Mononuclear cell (primary cell): Measurements from ENCODE around the gene TTC7B. TPM values are rescaled to one million over a fixed set of nuclear protein-coding genes. Genes with fewer than 3 reads are reported as not detected.

Experiments
- H3K27me3 ChIP-seq: 2 replicates; pipeline ENCODE4 v1.6.0; 2011; ENCODE audit warnings: low read length, control low read depth; ENCODE audit not compliant: insufficient read depth
- H3K4me1 ChIP-seq: 2 replicates; pipeline ENCODE4 v1.5.1; 2011; ENCODE audit warnings: mild to moderate bottlenecking, low read length, control low read depth; ENCODE audit not compliant: insufficient read depth
- H3K4me3 ChIP-seq: 2 replicates; pipeline ENCODE4 v1.5.1; 2011; ENCODE audit warnings: mild to moderate bottlenecking, low read length, moderate library complexity
- H3K9me3 ChIP-seq: 2 replicates; pipeline ENCODE4 v1.5.1; 2011; ENCODE audit warnings: low read depth, mild to moderate bottlenecking, control low read depth, low read length
- total RNA-seq: library from RNA; depleted of rRNA; stranded (reverse); fragments of >200 nt; gene quantifications from one replicate; pipeline ENCODE4 v1.2.3, GENCODE V29; 2012

The TTC7B gene
- total RNA-seq, 1 donor, result 8.3 TPM

DNA sequence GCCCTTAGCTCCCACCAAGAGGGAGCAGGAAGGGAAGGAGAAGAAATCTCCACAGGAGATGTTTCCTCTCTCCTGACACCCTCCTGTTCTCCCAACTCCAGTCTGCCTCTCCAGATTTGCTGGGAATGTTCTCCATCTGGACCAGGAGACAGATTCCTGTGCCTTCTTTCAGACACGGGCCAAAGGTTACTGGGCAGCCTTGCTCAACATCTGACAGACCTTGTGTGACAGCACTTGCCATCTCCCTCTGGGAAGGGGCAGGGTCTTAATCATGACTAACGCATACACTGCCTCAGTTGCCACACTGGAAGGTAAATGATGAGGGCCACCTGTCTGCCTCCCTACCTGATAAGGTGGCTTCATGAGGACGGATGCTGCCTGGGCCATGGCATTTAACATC, 2.5 kb upstream of the TTC7B start:
- Histone ChIP-seq H3K27me3 (no peaks in the 10 kb centered on the region), H3K4me1 (peaks cover 4% of the 10 kb centered on the region), H3K9me3 (no peaks in the 10 kb centered on the region), H3K4me3 (no peak overlapping the region)

DNA sequence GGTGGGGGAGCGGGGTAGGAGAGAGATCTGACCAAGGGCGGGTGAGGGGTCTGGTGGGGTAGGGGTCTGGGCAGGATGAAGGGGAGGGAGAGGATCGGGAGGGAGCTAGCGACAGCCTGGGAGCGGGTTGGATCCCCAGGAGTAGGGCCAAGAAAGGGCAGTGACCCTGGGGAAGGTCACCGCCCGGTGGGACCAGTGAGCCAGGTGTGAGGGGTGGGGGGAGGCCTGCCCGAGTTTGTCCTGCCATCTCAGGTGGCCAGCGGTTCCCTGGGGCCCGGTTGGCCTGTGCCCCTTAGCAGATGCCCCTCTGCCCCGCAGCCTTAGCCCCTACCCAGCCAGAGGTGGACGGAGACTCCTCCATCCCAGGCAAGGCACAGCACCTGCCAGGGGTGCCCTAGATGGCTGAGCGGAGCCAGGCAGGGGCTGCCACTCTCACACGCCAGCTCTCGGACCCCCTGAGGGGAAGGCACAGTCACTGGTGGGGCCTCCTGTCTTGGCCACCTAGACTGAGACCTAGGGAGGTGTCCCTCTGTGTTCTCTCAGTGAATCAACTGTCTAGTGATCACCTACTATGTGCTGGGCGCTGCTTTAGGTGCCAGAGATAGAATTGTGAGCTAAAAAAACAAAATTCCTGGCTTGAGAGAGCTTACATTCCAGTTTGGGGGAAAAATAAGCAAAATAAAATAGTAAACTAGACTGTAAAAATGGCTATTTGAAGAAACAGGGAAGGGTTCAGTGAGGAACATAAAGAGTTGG, 629 bp upstream of the TTC7B start:
- Histone ChIP-seq H3K4me3 (no peak overlapping the region), H3K9me3 (no peaks in the 10 kb centered on the region), H3K27me3 (no peaks in the 10 kb centered on the region), H3K4me1 (peaks cover 4% of the 10 kb centered on the region)

DNA sequence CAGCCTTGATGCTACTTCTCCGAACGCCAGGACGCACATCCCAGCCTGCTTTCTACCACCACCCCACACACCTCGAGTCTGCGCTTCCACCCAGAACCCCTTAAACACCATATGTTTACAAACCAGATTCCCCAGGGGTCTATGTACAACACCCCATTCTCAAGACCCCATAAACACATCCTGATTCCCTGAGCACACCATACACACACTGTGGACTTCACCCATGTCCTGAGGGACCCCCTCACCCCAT, 733 bp downstream of the TTC7B start:
- Histone ChIP-seq H3K9me3 (no peaks in the 10 kb centered on the region), H3K4me1 (peaks cover 4% of the 10 kb centered on the region), H3K4me3 (peak overlapping the region; percentile 10), H3K27me3 (no peaks in the 10 kb centered on the region)

DNA sequence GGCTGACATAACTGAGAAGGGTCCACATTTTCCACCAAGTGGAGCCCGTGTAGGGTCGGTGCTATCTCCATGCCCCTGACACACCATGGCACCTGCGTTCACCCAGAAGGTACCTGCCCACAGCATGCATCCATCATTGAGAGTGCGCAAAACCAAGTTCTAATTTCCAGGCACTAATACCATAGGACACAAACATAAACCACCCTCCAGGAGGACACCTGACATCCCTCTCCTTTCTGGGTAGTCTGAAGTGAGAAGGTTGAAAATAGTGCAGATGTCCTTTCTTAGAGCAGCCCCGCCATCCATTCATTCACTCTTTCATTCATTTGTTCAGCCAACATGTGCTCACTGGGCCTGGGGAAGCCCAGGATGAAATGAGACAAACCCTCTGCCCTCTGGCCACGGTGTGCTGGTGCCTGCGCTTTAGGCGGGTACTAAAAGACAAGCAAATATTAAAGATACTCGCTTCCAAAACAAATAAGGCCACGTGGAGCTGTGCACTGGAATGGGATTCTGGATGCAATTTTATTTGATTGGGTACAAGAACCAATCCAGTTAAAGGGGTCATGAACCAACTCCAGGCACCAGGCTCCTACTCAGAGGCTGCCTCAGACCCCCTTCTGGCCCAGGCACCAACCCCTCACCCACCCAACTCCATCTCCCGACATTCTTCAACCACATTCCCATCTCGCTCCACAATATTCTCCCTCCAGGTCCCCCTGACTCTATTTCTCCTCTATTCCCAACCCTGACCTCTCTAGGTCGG, 1.2 kb downstream of the TTC7B start:
- Histone ChIP-seq H3K4me1 (peaks cover 4% of the 10 kb centered on the region), H3K27me3 (no peaks in the 10 kb centered on the region), H3K4me3 (no peak overlapping the region), H3K9me3 (no peaks in the 10 kb centered on the region)

DNA sequence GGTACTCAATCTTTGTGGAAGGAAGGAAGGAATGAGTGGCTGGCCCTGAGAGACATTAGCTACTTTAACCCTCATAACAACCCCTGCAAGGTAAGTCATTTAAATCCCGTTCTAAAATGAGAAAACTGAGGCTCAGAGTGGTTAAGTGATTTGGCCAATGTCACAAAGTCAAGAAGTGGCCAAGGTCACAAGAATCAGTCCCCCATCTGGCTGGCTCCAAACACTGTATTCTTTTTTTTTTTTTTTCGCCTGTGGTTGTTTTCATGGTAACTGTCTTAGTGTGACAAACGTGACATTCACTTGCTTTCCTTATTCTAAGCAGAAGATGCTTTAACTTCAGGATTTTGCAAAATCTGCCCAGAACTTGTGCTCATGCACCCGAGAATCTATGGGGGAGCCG, 2.8 kb downstream of the TTC7B start:
- Histone ChIP-seq H3K9me3 (no peaks in the 10 kb centered on the region), H3K4me3 (no peak overlapping the region), H3K4me1 (peaks cover 4% of the 10 kb centered on the region), H3K27me3 (no peaks in the 10 kb centered on the region)

DNA sequence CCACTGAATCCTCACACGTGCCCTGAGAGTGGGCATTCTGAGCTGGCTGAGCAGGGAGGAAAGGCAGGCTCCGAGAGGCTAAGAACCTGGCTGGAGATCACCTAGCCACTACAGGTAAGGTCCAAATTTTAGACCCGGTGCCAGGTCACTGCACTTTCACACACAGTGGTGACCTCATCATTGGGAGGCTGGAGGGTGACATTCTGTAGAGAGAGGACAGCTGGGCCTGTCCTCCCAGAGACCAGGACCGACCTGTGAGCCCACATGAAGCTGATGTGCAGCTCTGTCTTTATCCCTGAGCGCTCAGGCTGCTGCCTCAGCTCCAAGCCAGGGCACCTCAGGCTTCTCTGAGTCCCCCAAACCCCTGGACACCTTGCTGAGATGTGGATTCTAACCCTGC, 4.1 kb downstream of the TTC7B start:
- Histone ChIP-seq H3K27me3 (no peaks in the 10 kb centered on the region), H3K9me3 (no peaks in the 10 kb centered on the region), H3K4me1 (peaks cover 4% of the 10 kb centered on the region), H3K4me3 (no peak overlapping the region)

DNA sequence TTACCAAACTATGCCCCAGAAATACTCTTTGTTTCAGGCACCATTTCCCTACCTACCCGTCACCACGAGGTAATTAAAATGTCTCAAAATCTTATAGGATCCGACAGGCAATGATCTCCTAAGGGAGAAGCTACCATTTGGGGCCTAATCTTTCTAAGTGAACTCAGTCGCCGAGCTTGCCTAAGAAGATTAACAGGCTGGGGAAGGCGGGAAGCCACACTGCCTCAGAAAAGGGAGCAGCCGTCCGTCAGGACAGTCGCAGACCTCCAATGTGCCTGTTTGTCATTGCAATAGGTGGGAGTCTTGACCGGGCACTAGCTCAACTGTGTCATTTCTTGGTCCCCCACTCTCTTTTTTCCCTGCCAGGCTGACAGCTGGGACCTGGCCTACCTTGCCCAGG, 4.6 kb downstream of the TTC7B start:
- H3K27me3 ChIP-seq, result no peaks in the 10 kb centered on the region

DNA sequence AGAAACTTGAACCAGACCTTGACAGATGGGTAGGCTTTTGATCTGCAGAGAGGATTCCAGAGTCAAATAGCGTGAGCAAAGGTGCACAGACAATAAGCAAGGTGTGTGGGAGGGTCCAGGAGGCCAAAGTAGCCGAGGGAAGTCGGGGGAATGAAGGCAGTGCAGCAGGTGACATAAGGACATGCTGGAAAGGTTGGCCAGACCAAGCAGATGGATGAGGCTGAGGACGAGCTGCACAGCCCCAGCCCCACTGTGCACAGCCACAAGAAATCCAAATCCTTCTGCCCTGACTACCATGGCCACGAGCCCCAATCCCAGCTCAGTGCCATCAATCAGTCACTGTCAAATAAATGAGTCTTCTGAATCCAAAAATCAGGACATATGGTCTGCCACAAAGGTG, 5.4 kb downstream of the TTC7B start:
- Histone ChIP-seq H3K27me3 (no peaks in the 10 kb centered on the region), H3K4me3 (no peak overlapping the region), H3K4me1 (peaks cover 4% of the 10 kb centered on the region), H3K9me3 (no peaks in the 10 kb centered on the region)

More for the DNA sequence above, 4.6 kb downstream of the TTC7B start:
- Histone ChIP-seq H3K9me3 (no peaks in the 10 kb centered on the region), H3K4me3 (no peak overlapping the region), H3K4me1 (peaks cover 4% of the 10 kb centered on the region)

DNA sequence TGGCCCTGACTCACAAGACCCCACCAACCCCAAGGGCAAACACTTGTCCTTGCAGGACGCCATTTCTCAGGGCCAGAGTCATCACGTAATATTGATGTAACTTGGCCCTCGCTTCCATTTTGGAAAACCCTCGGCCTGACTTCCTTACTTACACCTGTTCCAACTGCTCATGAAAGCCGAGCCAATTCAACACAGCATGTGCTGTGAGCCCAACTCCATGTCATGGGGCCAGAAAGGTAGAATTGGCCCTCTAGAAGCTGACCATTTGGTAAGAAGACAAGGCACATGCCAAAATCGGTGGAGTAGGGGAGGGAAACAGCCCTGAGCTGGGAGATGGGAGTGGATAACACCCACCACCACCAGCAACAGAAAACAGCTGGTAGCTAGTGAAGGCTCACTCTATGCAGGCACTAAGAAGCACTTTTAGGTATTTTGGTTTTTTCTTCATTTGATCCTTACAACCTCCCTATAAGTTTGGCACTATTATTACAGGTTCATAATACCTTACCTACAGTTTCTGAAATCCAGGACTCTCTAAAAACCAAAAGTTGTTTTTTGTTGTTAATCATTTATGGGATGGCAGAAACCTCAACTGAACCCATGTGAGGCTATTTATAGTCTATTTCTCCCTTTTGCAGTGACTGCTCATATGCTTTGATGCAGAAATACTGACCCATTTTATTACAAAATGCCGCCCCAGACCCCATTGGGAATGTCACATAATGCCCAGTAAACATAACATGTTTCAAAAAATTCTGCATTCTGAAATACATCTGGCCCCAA, 6.5 kb downstream of the TTC7B start:
- H3K9me3 ChIP-seq, result no peaks in the 10 kb centered on the region
- no peaks in the 10 kb centered on the region for H3K27me3 ChIP-seq
- H3K4me1 ChIP-seq, result no peaks in the 10 kb centered on the region
- H3K4me3 ChIP-seq, result no peak overlapping the region

DNA sequence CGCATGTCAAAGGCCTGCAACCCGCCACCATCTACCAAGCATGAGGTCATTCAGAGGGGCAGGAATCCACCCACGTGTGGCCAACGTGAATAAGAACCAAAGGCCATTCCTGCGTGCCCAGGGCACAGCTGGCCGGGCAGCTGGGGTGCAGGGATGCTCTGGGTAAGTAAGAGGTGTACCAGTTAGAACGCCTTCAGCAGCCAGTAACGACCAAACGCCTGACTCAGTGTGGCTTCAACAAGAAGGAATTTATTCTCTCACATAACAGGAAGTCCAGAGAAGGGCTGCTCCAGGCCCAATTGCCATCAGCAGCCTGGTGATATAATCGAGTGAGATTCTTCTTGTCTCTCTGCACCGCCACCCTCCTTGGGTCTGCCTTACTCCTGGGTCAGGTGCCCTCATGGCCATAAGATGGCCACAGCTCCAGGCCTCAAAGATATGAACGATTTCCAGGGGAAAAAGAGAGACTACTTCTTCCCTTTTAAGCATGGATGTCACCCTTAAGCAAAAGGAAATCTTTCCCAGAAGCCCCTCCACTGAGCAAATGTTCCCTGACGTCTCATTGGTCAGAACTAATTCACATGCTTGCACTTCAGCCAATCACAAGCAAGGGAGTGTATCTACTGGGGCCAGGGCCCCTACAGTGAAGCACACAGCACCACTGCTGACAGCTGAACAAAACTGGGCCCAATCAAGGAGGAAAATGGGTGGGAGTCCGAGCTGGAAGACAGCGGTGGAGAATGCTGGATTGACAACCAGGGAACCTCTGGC, 7.3 kb downstream of the TTC7B start:
- no peaks in the 10 kb centered on the region for H3K27me3 ChIP-seq
- H3K9me3 ChIP-seq, result no peaks in the 10 kb centered on the region
- peaks cover 5% of the 10 kb centered on the region for H3K4me1 ChIP-seq
- H3K4me3 ChIP-seq, result no peak overlapping the region

DNA sequence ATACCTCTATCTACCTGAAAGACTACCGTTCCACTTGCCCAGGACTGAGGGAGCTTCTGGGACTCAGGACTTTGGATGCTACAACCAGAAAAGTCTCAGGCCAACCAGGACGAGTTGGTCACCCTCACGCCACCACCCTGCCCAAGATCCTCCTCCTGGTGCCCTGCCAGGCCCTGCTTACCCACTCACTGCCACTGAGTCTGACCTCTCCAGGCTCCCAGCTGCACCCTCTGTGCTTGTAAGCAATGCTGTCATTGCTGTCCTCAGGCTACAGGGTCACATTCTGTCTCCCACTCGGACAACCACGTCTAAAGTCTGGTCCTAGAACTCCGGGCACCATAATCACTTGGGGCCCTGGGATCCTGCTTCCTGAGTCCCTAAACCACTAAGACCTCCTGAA, 9.2 kb downstream of the TTC7B start:
- Histone ChIP-seq H3K4me1 (peaks cover 16% of the 10 kb centered on the region), H3K27me3 (no peaks in the 10 kb centered on the region), H3K4me3 (no peak overlapping the region)

DNA sequence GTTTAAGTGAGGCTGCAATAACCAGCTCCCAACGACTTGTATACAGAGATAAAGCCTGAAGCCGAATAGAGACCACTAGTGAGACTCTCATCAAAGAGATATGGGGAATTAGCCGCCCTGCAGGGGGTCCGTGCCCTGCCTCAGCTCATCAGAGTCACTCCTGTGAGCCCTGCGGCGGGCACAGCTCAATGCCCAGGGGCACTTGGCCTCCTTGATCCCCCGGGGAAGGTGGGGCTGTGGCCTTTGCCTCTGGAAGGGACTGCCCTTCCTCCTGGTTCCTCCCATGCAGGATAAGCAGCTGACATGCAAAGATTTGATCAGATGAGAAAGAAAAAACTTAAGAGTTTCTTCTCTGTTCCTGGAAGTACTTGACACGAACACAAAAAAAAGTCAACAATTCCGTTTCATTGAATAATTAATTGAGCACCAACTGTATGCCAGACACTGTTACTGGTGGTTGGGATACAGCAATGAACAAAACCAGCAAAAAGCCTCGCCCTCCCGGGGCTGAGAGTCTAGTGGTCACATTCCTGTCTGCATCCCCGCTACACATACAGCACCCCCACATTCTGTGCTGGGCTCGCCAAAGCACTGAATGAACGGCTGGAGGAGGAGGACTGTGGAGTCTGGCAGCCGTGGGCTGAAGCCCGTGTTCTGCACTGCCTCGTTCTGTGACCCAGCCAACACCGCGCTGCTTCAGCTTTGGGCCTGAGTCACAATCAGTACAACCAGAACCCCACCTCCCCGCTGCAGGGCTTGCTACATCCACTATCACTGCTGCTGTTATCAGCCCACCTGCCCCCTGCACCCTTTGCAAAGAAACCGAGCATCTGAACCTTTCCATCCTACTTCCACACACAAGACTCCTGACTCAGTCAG, 10.3 kb downstream of the TTC7B start:
- Histone ChIP-seq H3K4me3 (no peak overlapping the region), H3K9me3 (no peaks in the 10 kb centered on the region), H3K27me3 (no peaks in the 10 kb centered on the region), H3K4me1 (peaks cover 25% of the 10 kb centered on the region)

More for the DNA sequence above, 9.2 kb downstream of the TTC7B start:
- H3K9me3 ChIP-seq, result no peaks in the 10 kb centered on the region

DNA sequence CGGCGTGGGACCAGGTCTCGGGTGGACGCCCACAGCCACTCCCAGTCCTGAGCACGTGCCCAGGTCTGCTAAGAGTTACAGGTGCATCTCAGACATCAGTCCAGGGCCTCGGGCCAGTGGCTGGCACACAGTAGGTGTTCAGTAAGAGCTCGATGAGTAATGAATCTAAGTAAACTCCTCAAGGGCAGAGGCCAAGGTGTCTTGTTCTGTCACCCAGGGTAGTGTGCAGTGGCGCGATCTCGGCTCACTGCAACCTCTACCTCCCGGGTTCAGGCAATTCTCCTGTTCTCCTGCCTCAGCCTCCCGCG, 11.2 kb downstream of the TTC7B start:
- Histone ChIP-seq H3K4me1 (peaks cover 26% of the 10 kb centered on the region), H3K27me3 (no peaks in the 10 kb centered on the region), H3K4me3 (no peak overlapping the region), H3K9me3 (no peaks in the 10 kb centered on the region)

DNA sequence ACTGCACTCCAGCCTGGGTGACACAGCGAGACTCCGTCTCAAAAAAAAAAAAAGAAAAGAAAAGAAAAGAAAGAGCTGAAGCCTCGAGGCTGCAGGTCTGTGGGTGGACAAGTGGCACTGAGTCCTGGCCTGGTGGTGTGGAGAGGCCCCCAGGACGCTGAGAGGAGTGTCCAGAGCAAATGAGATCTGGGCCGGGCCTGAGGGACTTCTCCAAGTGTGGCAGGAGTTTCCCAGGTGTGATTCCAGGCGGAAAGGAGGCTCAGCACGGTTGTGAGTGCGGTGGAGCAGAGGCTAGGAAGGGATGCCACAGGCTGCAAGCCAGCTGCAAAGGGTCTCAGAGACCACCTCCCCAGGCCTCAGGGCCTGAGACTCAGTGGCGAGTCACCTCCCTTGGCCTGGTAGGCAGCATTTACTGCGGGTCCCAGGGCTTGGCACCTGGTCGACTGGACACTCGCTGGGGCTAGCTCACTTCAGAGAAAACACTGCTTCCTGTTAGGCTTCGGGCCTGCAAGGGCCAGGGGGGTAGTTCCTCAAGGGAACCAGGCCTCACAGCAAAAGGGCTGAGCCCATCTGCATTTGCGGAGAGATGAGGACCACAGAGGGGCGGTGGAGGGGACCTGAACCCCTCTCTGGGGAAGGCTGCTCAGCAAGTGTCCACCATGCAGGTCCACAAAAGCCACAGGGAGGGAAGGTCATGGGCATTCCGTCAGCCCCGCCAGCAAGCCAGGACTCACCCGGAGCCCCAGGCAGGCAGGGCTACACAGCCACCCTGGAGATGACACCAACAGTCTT, 11.7 kb downstream of the TTC7B start:
- H3K4me3 ChIP-seq, result no peak overlapping the region
- H3K27me3 ChIP-seq, result no peaks in the 10 kb centered on the region
- peaks cover 26% of the 10 kb centered on the region for H3K4me1 ChIP-seq
- H3K9me3 ChIP-seq, result no peaks in the 10 kb centered on the region
